Activated CD4-positive, alpha-beta T cell treated with anti-CD3 and anti-CD28 coated beads, Interleukin-2, amount 10 ng/mL, durations not matched to agents 7 days and 5 days (primary cell): Measurements from ENCODE around the gene TRMT61A. TPM values are rescaled to one million over a fixed set of nuclear protein-coding genes. Genes with fewer than 3 reads are reported as not detected.
A peak's percentile ranks its signal among the peaks of the same experiment; 100 is the strongest.

ENCODE experiments used
- CTCF ChIA-PET: fragments of 350-600 bp; sonication (Branson Sonifier 250); formaldehyde crosslinking; loops from one replicate; lab custom pipeline; 2021; ENCODE audit warnings: antibody characterized with exemption; lab: Charles Lee
- POLR2A ChIA-PET: fragments of 350-600 bp; sonication (Branson Sonifier 250); formaldehyde crosslinking; loops from one replicate; lab custom pipeline; 2021; ENCODE audit warnings: antibody characterized with exemption; lab: Charles Lee
- DNase-seq: peaks from one replicate; pipeline ENCODE4 v3.0.0-alpha.2; 2020
- H3K27ac Mint-ChIP-seq: one replicate; pipeline ENCODE4 v1.8.0; 2021; ENCODE audit warnings: mild to moderate bottlenecking, moderate library complexity, mixed read lengths
- H3K27me3 Mint-ChIP-seq: one replicate; pipeline ENCODE4 v1.8.0; 2021; ENCODE audit warnings: mixed read lengths
- H3K36me3 Mint-ChIP-seq: one replicate; pipeline ENCODE4 v1.8.0; 2021; ENCODE audit warnings: low read depth, mixed read lengths
- H3K4me1 Mint-ChIP-seq: one replicate; pipeline ENCODE4 v1.8.0; 2021; ENCODE audit warnings: mixed read lengths
- H3K4me3 Mint-ChIP-seq: one replicate; pipeline ENCODE4 v1.8.0; 2021; ENCODE audit warnings: mild to moderate bottlenecking, moderate library complexity, mixed read lengths
- H3K9me3 Mint-ChIP-seq: one replicate; pipeline ENCODE4 v1.8.0; 2021; ENCODE audit warnings: mixed read lengths
- total RNA-seq, 2 experiments: library from RNA; stranded (reverse); gene quantifications; one replicate each; pipeline ENCODE4 v1.2.3, GENCODE V29; 2021

The TRMT61A gene
- total RNA-seq, 2 experiments from 2014 or later = 7.0 to 8.8 TPM

GRCh38 chr14:103562179-103562428 lies 33.1 kb downstream of the TRMT61A start:
- no peak for DNase-seq
- POLR2A ChIA-PET = interaction anchor here (0.7 to 1.0 kb wide), 3 partner anchors 40 to 322 kb away, joined by 3 to 4 read pairs (median 3); partner anchors contain the start of gene CKB
- peak overlapping the region; percentile 90 for H3K27ac Mint-ChIP-seq
- peaks cover 27% of the 10 kb centered on the region for H3K36me3 Mint-ChIP-seq
- H3K4me1 Mint-ChIP-seq = peaks cover 67% of the 10 kb centered on the region
- no peaks in the 10 kb centered on the region for H3K9me3 Mint-ChIP-seq
- no peaks in the 10 kb centered on the region for H3K27me3 Mint-ChIP-seq
- peak overlapping the region; percentile 92 for H3K4me3 Mint-ChIP-seq
- CTCF ChIA-PET = interaction anchor here (0.6 to 1.7 kb wide), 7 partner anchors 9 to 457 kb away, joined by 3 to 7 read pairs (median 4); no protein-coding TSS in a partner anchor

GRCh38 chr14:103562429-103563225 lies 33.6 kb downstream of the TRMT61A start, which contains the start of the genes BAG5 and COA8:
Gene BAG5, minus strand, starts transcription at chr14:103562657. Its CDS starts 1,493 bp downstream, at chr14:103561164.
Gene COA8, plus strand, starts transcription at chr14:103562960. Its CDS starts 42 bp downstream, at chr14:103563002.
- Mint-ChIP-seq H3K27ac (peak within 1 kb of the TSS; percentile 91), H3K4me1 (peaks cover 63% of the 10 kb centered on the region), H3K27me3 (no peaks in the 10 kb centered on the region), H3K9me3 (no peaks in the 10 kb centered on the region), H3K4me3 (peak within 1 kb of the TSS; percentile 92), H3K36me3 (peaks cover 26% of the 10 kb centered on the region)
- CTCF ChIA-PET = interaction anchor here (0.6 to 1.7 kb wide), 8 partner anchors 10 to 1641 kb away, joined by 3 to 7 read pairs (median 4); no protein-coding TSS in a partner anchor
- DNase-seq = peak; percentile 88
- POLR2A ChIA-PET = interaction anchor here (0.7 kb wide), 1 partner anchor 321 kb away, joined by 3 read pairs; no protein-coding TSS in a partner anchor

GRCh38 chr14:103563226-103563620 lies 34.2 kb downstream of the TRMT61A start:
- DNase-seq = no peak
- peaks cover 24% of the 10 kb centered on the region for H3K36me3 Mint-ChIP-seq
- POLR2A ChIA-PET = no interaction called here
- no peaks in the 10 kb centered on the region for H3K27me3 Mint-ChIP-seq
- H3K4me3 Mint-ChIP-seq = peak overlapping the region; percentile 88
- CTCF ChIA-PET = no interaction called here
- H3K27ac Mint-ChIP-seq = peak overlapping the region; percentile 91
- no peaks in the 10 kb centered on the region for H3K9me3 Mint-ChIP-seq
- peaks cover 62% of the 10 kb centered on the region for H3K4me1 Mint-ChIP-seq

- no peaks in the 10 kb centered on the region for H3K9me3 Mint-ChIP-seq
- H3K4me1 Mint-ChIP-seq = peaks cover 56% of the 10 kb centered on the region
- POLR2A ChIA-PET = no interaction called here
- no peak for DNase-seq
- H3K27ac Mint-ChIP-seq = peak overlapping the region; percentile 42
- CTCF ChIA-PET = interaction anchor here (0.6 to 0.9 kb wide), 3 partner anchors 13 to 268 kb away, joined by 3 to 4 read pairs (median 3); no protein-coding TSS in a partner anchor
- H3K36me3 Mint-ChIP-seq = peaks cover 19% of the 10 kb centered on the region
- peak overlapping the region; percentile 88 for H3K4me3 Mint-ChIP-seq
- no peaks in the 10 kb centered on the region for H3K27me3 Mint-ChIP-seq
These were observed 35.0 kb downstream of the TRMT61A start for GRCh38 chr14:103563844-103564505.

GRCh38 chr14:103568952-103569351 lies 40.0 kb downstream of the TRMT61A start:
- no peaks in the 10 kb centered on the region for H3K9me3 Mint-ChIP-seq
- no peak overlapping the region for H3K27ac Mint-ChIP-seq
- H3K4me1 Mint-ChIP-seq = peaks cover 24% of the 10 kb centered on the region
- no peaks in the 10 kb centered on the region for H3K36me3 Mint-ChIP-seq
- CTCF ChIA-PET = interaction anchor here (0.6 to 1.5 kb wide), 3 partner anchors 9 to 48 kb away, joined by 4 read pairs; no protein-coding TSS in a partner anchor
- no peak for DNase-seq
- no peak overlapping the region for H3K4me3 Mint-ChIP-seq
- POLR2A ChIA-PET = no interaction called here
- H3K27me3 Mint-ChIP-seq = no peaks in the 10 kb centered on the region

GRCh38 chr14:103569408-103569807 lies 40.4 kb downstream of the TRMT61A start:
- DNase-seq = no peak
- Mint-ChIP-seq H3K36me3 (peaks cover 4% of the 10 kb centered on the region), H3K4me1 (peaks cover 21% of the 10 kb centered on the region), H3K4me3 (no peak overlapping the region), H3K27ac (no peak overlapping the region), H3K27me3 (no peaks in the 10 kb centered on the region), H3K9me3 (no peaks in the 10 kb centered on the region)
- ChIA-PET CTCF (interaction anchor here (0.6 to 1.2 kb wide), 2 partner anchors 10 to 42 kb away, joined by 4 read pairs; no protein-coding TSS in a partner anchor), POLR2A (no interaction called here)

GRCh38 chr14:103574104-103574503 lies 45.1 kb downstream of the TRMT61A start:
- Mint-ChIP-seq H3K27ac (no peak overlapping the region), H3K36me3 (peaks cover 14% of the 10 kb centered on the region), H3K4me3 (no peak overlapping the region), H3K9me3 (no peaks in the 10 kb centered on the region), H3K4me1 (peaks cover 1% of the 10 kb centered on the region), H3K27me3 (no peaks in the 10 kb centered on the region)
- ChIA-PET POLR2A (no interaction called here), CTCF (interaction anchor here (1.4 kb wide), 1 partner anchor 12 kb away, joined by 7 read pairs; the partner anchor contains the start of genes BAG5 and COA8)
- no peak for DNase-seq

- Mint-ChIP-seq H3K36me3 (peaks cover 14% of the 10 kb centered on the region), H3K4me3 (no peak overlapping the region), H3K27me3 (no peaks in the 10 kb centered on the region), H3K4me1 (peaks cover 1% of the 10 kb centered on the region), H3K27ac (no peak overlapping the region), H3K9me3 (no peaks in the 10 kb centered on the region)
- CTCF ChIA-PET = interaction anchor here (1.1 to 1.4 kb wide), 2 partner anchors 13 to 499 kb away, joined by 4 to 7 read pairs; partner anchors contain the start of genes BAG5 and COA8
- DNase-seq = no peak
- POLR2A ChIA-PET = no interaction called here
These were observed 45.8 kb downstream of the TRMT61A start for GRCh38 chr14:103574707-103575285.

GRCh38 chr14:103576371-103577024 lies 47.5 kb downstream of the TRMT61A start:
- no peak overlapping the region for H3K27ac Mint-ChIP-seq
- H3K4me1 Mint-ChIP-seq = peaks cover 1% of the 10 kb centered on the region
- H3K9me3 Mint-ChIP-seq = no peaks in the 10 kb centered on the region
- no peak for DNase-seq
- POLR2A ChIA-PET = no interaction called here
- H3K4me3 Mint-ChIP-seq = no peak overlapping the region
- no peaks in the 10 kb centered on the region for H3K27me3 Mint-ChIP-seq
- CTCF ChIA-PET = interaction anchor here (1.2 kb wide), 1 partner anchor 32 kb away, joined by 3 read pairs; no protein-coding TSS in a partner anchor
- peaks cover 14% of the 10 kb centered on the region for H3K36me3 Mint-ChIP-seq

GRCh38 chr14:103578401-103579075 lies 49.5 kb downstream of the TRMT61A start:
- Mint-ChIP-seq H3K4me3 (no peak overlapping the region), H3K27me3 (no peaks in the 10 kb centered on the region), H3K9me3 (no peaks in the 10 kb centered on the region), H3K4me1 (no peaks in the 10 kb centered on the region), H3K36me3 (peaks cover 14% of the 10 kb centered on the region), H3K27ac (no peak overlapping the region)
- ChIA-PET CTCF (interaction anchor here (1.6 kb wide), 1 partner anchor 12 kb away, joined by 3 read pairs; no protein-coding TSS in a partner anchor), POLR2A (no interaction called here)
- DNase-seq = no peak

- no peak overlapping the region for H3K27ac Mint-ChIP-seq
- no peaks in the 10 kb centered on the region for H3K27me3 Mint-ChIP-seq
- DNase-seq = no peak
- ChIA-PET CTCF (interaction anchor here (0.8 kb wide), 1 partner anchor 10 kb away, joined by 3 read pairs; no protein-coding TSS in a partner anchor), POLR2A (no interaction called here)
- H3K4me3 Mint-ChIP-seq = no peak overlapping the region
- H3K4me1 Mint-ChIP-seq = no peaks in the 10 kb centered on the region
- no peaks in the 10 kb centered on the region for H3K9me3 Mint-ChIP-seq
- H3K36me3 Mint-ChIP-seq = peaks cover 3% of the 10 kb centered on the region
These were observed 52.2 kb downstream of the TRMT61A start for GRCh38 chr14:103581206-103581605.
